HepG2 (cell line): ENCODE results near the gene CLPTM1. TPM values are rescaled to one million over a fixed set of nuclear protein-coding genes. Genes with fewer than 3 reads are reported as not detected.
A peak's percentile ranks its signal among the peaks of the same experiment; 100 is the strongest.

ENCODE experiments used
- FOXA3 ChIP-seq: IDR thresholded peaks from 2 replicates; pipeline ENCODE4 v1.6.1; 2016; ENCODE audit warnings: missing genetic modification reagents, missing compliant biosample characterization
- HMGXB4 ChIP-seq, 2 experiments: sonication (generic) in 1 of 2; formaldehyde crosslinking in 1 of 2; IDR thresholded peaks; 2 replicates each; pipeline versions ENCODE4 v1.4.0 to v1.6.1; 2018 to 2020; ENCODE audit warnings: missing genetic modification reagents in 2 of 2, borderline replicate concordance in 1 of 2, low read depth in 1 of 2, mild to moderate bottlenecking in 1 of 2, missing biosample characterization in 1 of 2
- HNRNPLL ChIP-seq: fragments of 200-400 bp; formaldehyde crosslinking; IDR thresholded peaks from 2 replicates; pipeline ENCODE4 v1.6.1; 2017; ENCODE audit warnings: mild to moderate bottlenecking, low read depth, low read length; ENCODE audit not compliant: poor library complexity, severe bottlenecking
- KDM5A ChIP-seq: fragments of 200-600 bp; sonication (generic); IDR thresholded peaks from 2 replicates; pipeline ENCODE4 v1.7.0; 2018; ENCODE audit warnings: antibody characterized with exemption, mild to moderate bottlenecking, low read length, borderline replicate concordance
- KLF12 ChIP-seq: sonication (generic); formaldehyde crosslinking; IDR thresholded peaks from 2 replicates; pipeline ENCODE4 v1.4.0; 2020; ENCODE audit warnings: missing genetic modification reagents, borderline replicate concordance
- MLX ChIP-seq: IDR thresholded peaks from 2 replicates; pipeline ENCODE4 v1.6.1; 2016
- MTF2 ChIP-seq: sonication (generic); formaldehyde crosslinking; IDR thresholded peaks from 2 replicates; pipeline ENCODE4 v1.5.0; 2020; ENCODE audit warnings: missing genetic modification reagents, borderline replicate concordance
- SMAD3 ChIP-seq: sonication (generic); formaldehyde crosslinking; IDR thresholded peaks from 2 replicates; pipeline ENCODE4 v1.4.0; 2020; ENCODE audit warnings: missing genetic modification reagents
- SRF ChIP-seq: IDR thresholded peaks from 2 replicates; pipeline ENCODE4 v1.6.1; 2011; ENCODE audit warnings: mild to moderate bottlenecking, low read depth, low read length, moderate library complexity
- SRSF1 ChIP-seq: fragments of 200-400 bp; formaldehyde crosslinking; optimal IDR thresholded peaks from 2 replicates; pipeline ENCODE3; 2017; ENCODE audit warnings: mild to moderate bottlenecking, low read depth, low read length, moderate library complexity
- ZBTB10 ChIP-seq: sonication (generic); formaldehyde crosslinking; IDR thresholded peaks from 2 replicates; pipeline ENCODE4 v1.4.0; 2020; ENCODE audit warnings: missing genetic modification reagents, borderline replicate concordance
- ZBTB37 ChIP-seq: sonication (generic); formaldehyde crosslinking; IDR thresholded peaks from 2 replicates; pipeline ENCODE4 v1.4.0; 2020; ENCODE audit warnings: mild to moderate bottlenecking, missing genetic modification reagents
- ZBTB43 ChIP-seq: sonication (generic); formaldehyde crosslinking; conservative IDR thresholded peaks from 2 replicates; pipeline ENCODE4 v1.4.0; 2020; ENCODE audit warnings: missing genetic modification reagents
- ZBTB7B ChIP-seq: sonication (generic); formaldehyde crosslinking; IDR thresholded peaks from 2 replicates; pipeline ENCODE4 v1.4.0; 2020; ENCODE audit warnings: missing genetic modification reagents
- ZNF232 ChIP-seq: sonication (generic); formaldehyde crosslinking; IDR thresholded peaks from 2 replicates; pipeline ENCODE4 v1.4.0; 2020; ENCODE audit warnings: missing genetic modification reagents, borderline replicate concordance
- ZNF256 ChIP-seq: sonication (generic); formaldehyde crosslinking; conservative IDR thresholded peaks from 2 replicates; pipeline ENCODE4 v1.4.0; 2020; ENCODE audit warnings: missing genetic modification reagents
- ZNF317 ChIP-seq: sonication (generic); formaldehyde crosslinking; IDR thresholded peaks from 2 replicates; pipeline ENCODE4 v1.5.0; 2020; ENCODE audit warnings: mild to moderate bottlenecking, missing genetic modification reagents
- ZNF556 ChIP-seq: sonication (generic); formaldehyde crosslinking; IDR thresholded peaks from 2 replicates; pipeline ENCODE4 v1.4.0; 2020; ENCODE audit warnings: mild to moderate bottlenecking, missing genetic modification reagents, borderline replicate concordance
- ZNF580 ChIP-seq: IDR thresholded peaks from 2 replicates; pipeline ENCODE4 v1.6.1; 2016; ENCODE audit warnings: low read depth, borderline replicate concordance
- ZNF772 ChIP-seq: sonication (generic); formaldehyde crosslinking; IDR thresholded peaks from 2 replicates; pipeline ENCODE4 v1.5.0; 2020; ENCODE audit warnings: mild to moderate bottlenecking, missing genetic modification reagents
- ZNF879 ChIP-seq: sonication (generic); formaldehyde crosslinking; IDR thresholded peaks from 2 replicates; pipeline ENCODE4 v1.8.1; 2023; ENCODE audit warnings: missing genetic modification reagents
- ZSCAN29 ChIP-seq: sonication (generic); formaldehyde crosslinking; conservative IDR thresholded peaks from 2 replicates; pipeline ENCODE4 v1.4.0; 2020; ENCODE audit warnings: mild to moderate bottlenecking, missing genetic modification reagents
- polyA plus RNA-seq, 8 experiments: library from polyadenylated mRNA; depleted of rRNA in 3 of 8; stranded (reverse) in 7 of 8; unstranded in 1 of 8; fragments of >200 nt; fragmentation: Illumina TruSeq in 4 of 8; extraction: Trizol in 4 of 8; gene quantifications; 2 replicates each; pipeline versions ENCODE4 v1.2.1 to v1.2.3, GENCODE V29; 2011 to 2016; ENCODE audit warnings: low read depth in 4 of 8, missing spikeins in 1 of 8, mixed read lengths in 1 of 8; ENCODE audit not compliant: insufficient read depth in 1 of 8
- total RNA-seq, 5 experiments: library from RNA; depleted of rRNA; stranded (reverse); fragments of >200 nt; fragmentation: Illumina TruSeq; extraction: Trizol; gene quantifications; 2 replicates each; pipeline ENCODE4 v1.2.3, GENCODE V29; 2016; ENCODE audit warnings: low read depth in 1 of 5

Gene CLPTM1
- total and polyA plus RNA-seq, 2 of the 13 experiments (the other 11 are each of a cell fraction or from before 2014, with no cell fraction given) = 34.9 to 42.8 TPM

GRCh38 chr19:44924243-44924725 is 30.9 kb upstream of the CLPTM1 start (continued):
- TF ChIP-seq ZBTB10 (CRISPR knock-in tag) (peak; percentile 82; the same call in 1 of the 2 replicates), ZNF256 (CRISPR knock-in tag) (no peak), ZBTB7B (CRISPR knock-in tag) (peak; percentile 100), HMGXB4 (CRISPR knock-in tag; IDR thresholded peaks at IDR 0.05; ENCODE audit: borderline replicate concordance in 1 of 2, low read depth in 1 of 2) (peak; percentile 27 to 89; a peak in 2 of 4 replicates), ZNF879 (CRISPR knock-in tag) (no peak), KLF12 (CRISPR knock-in tag) (peak; percentile 65; the same call in 1 of the 2 replicates), MLX (CRISPR knock-in tag) (peak; percentile 95), ZSCAN29 (peak; percentile 98), KDM5A (no peak), SRSF1 (no peak), ZNF232 (CRISPR knock-in tag) (peak; percentile 67; the same call in 1 of the 2 replicates), ZNF772 (CRISPR knock-in tag) (peak; percentile 81; the same call in 1 of the 2 replicates), ZBTB43 (peak; percentile 71; the same call in 1 of the 2 replicates), ZNF317 (peak; percentile 71; the same call in 1 of the 2 replicates), SMAD3 (peak; percentile 94), ZNF580 (CRISPR knock-in tag) (peak; percentile 94; the same call in 1 of the 2 replicates), FOXA3 (CRISPR knock-in tag) (peak; percentile 97), ZNF556 (CRISPR knock-in tag) (peak; percentile 83), MTF2 (no peak), ZBTB37 (CRISPR knock-in tag) (peak; percentile 92), HNRNPLL (peak; percentile 26), SRF (peak; percentile 94)
